Measurements from ENCODE around the gene PRKRA. TPM values are rescaled to one million over a fixed set of nuclear protein-coding genes. Genes with fewer than 3 reads are reported as not detected.

Gene PRKRA
- total and polyA plus RNA-seq, 10 donors = 24.3 to 57.4 (median 31.1) TPM

- intact Hi-C loops (cut with DNase I; ENCODE audit: low total_unique reads) = no loop called here
- H3K27me3 ChIP-seq (replicated peaks in 1 of 7) = no peaks in the 10 kb centered on the region
- peak overlapping the region in 1 of 8 donors; percentile 90 for H3K4me3 ChIP-seq
- peak overlapping the region in 2 of 8 donors; percentile 92 to 99 for H3K27ac ChIP-seq
- H3K4me1 ChIP-seq = peaks cover 8 to 41% (median 22%) of the 10 kb centered on the region in 6 donors
- no peak for TF ChIP-seq POLR2A (IDR thresholded peaks at IDR 0.05)
- no peak for TF ChIP-seq CTCF (IDR thresholded peaks at IDR 0.05 in 8 of 11, conservative IDR thresholded peaks at IDR 0.05 in 3 of 11)
- no peak for TF ChIP-seq POLR2AphosphoS5 (IDR thresholded peaks at IDR 0.05)
- peaks cover 0 to 15% (median 0%) of the 10 kb centered on the region in 6 donors for H3K36me3 ChIP-seq
- H3K9me3 ChIP-seq = no peaks in the 10 kb centered on the region
- DNase-seq = no peak
- 90 to 96% (median 95%) methylated on average over 2 of the region's 2 CpGs for WGBS, 5 donors
Observed at GRCh38 chr2:178452334-178452733, 1.4 kb upstream of the PRKRA start.

GRCh38 chr2:178450524-178450773, 526 bp downstream of the PRKRA start:
- TF ChIP-seq POLR2AphosphoS5 (IDR thresholded peaks at IDR 0.05) = no peak
- no peak for TF ChIP-seq POLR2A (IDR thresholded peaks at IDR 0.05)
- no peak for TF ChIP-seq CTCF (IDR thresholded peaks at IDR 0.05 in 8 of 11, conservative IDR thresholded peaks at IDR 0.05 in 3 of 11)
- peak overlapping the region; percentile 82 to 99 (median 98) for H3K27ac ChIP-seq
- peaks cover 0 to 33% (median 9%) of the 10 kb centered on the region in 6 donors for H3K36me3 ChIP-seq
- peaks cover 8 to 41% (median 22%) of the 10 kb centered on the region in 6 donors for H3K4me1 ChIP-seq
- no peaks in the 10 kb centered on the region for H3K27me3 ChIP-seq (replicated peaks in 1 of 7)
- WGBS, 5 donors = 0 to 20% (median 1%) methylated on average over 1 to 25 of the region's 25 CpGs
- DNase-seq = no peak
- H3K9me3 ChIP-seq = no peaks in the 10 kb centered on the region
- peak overlapping the region; percentile 68 to 93 (median 86) for H3K4me3 ChIP-seq
- intact Hi-C loops (cut with DNase I; ENCODE audit: low total_unique reads) = no loop called here

- no peaks in the 10 kb centered on the region for H3K27me3 ChIP-seq (replicated peaks in 1 of 7)
- peak overlapping the region; percentile 68 to 93 (median 86) for H3K4me3 ChIP-seq
- H3K9me3 ChIP-seq = no peaks in the 10 kb centered on the region
- intact Hi-C loops (cut with DNase I; ENCODE audit: low total_unique reads) = no loop called here
- no peak for DNase-seq
- WGBS, 5 donors = 8 to 16% (median 9%) methylated on average over 15 to 18 of the region's 18 CpGs
- H3K27ac ChIP-seq = peak overlapping the region; percentile 82 to 99 (median 98)
- no peak for TF ChIP-seq CTCF (IDR thresholded peaks at IDR 0.05 in 8 of 11, conservative IDR thresholded peaks at IDR 0.05 in 3 of 11)
- no peak for TF ChIP-seq POLR2AphosphoS5 (IDR thresholded peaks at IDR 0.05)
- TF ChIP-seq POLR2A (IDR thresholded peaks at IDR 0.05) = no peak
- peaks cover 8 to 44% (median 22%) of the 10 kb centered on the region in 6 donors for H3K4me1 ChIP-seq
- peaks cover 0 to 39% (median 15%) of the 10 kb centered on the region in 6 donors for H3K36me3 ChIP-seq
Observed at GRCh38 chr2:178449700-178450523, 1.1 kb downstream of the PRKRA start.

- TF ChIP-seq CTCF (IDR thresholded peaks at IDR 0.05 in 8 of 11, conservative IDR thresholded peaks at IDR 0.05 in 3 of 11) (no peak), POLR2A (IDR thresholded peaks at IDR 0.05) (no peak), POLR2AphosphoS5 (IDR thresholded peaks at IDR 0.05) (no peak)
- no peaks in the 10 kb centered on the region for H3K27me3 ChIP-seq (replicated peaks in 1 of 7)
- no peak for DNase-seq
- peak overlapping the region in 4 of 8 donors; percentile 94 to 99 (median 98) for H3K27ac ChIP-seq
- peak overlapping the region in 1 of 8 donors; percentile 78 for H3K4me3 ChIP-seq
- peaks cover 8 to 44% (median 22%) of the 10 kb centered on the region in 6 donors for H3K4me1 ChIP-seq
- no peaks in the 10 kb centered on the region for H3K9me3 ChIP-seq
- WGBS, 5 donors = 72 to 81% (median 80%) methylated on average over 4 of the region's 4 CpGs
- peaks cover 0 to 47% (median 20%) of the 10 kb centered on the region in 6 donors for H3K36me3 ChIP-seq
- intact Hi-C loops (cut with DNase I; ENCODE audit: low total_unique reads) = no loop called here
Observed at GRCh38 chr2:178448968-178449661, 1.9 kb downstream of the PRKRA start.

All from spleen (tissue), 11 donors.